Transverse colon (tissue), 4 donors: ENCODE data around the gene LRRC8D. TPM values are rescaled to one million over a fixed set of nuclear protein-coding genes. Genes with fewer than 3 reads are reported as not detected.

Experiments
- DNase-seq: peaks from one replicate; pipeline ENCODE4 v3.0.0-alpha.2; 2019
- H3K27ac ChIP-seq, 4 donors: fragments of 200-600 bp; sonication (generic); 2 replicates each; pipeline ENCODE4 v1.5.1; 2016 to 2018; ENCODE audit warnings: inconsistent platforms in 4 of 4
- H3K27me3 ChIP-seq: fragments of 200-600 bp; sonication (generic); 2 replicates; pipeline ENCODE4 v1.5.1; 2017; ENCODE audit warnings: inconsistent platforms
- H3K36me3 ChIP-seq, 4 donors: fragments of 200-600 bp; sonication (generic); 2 replicates each; pipeline ENCODE4 v1.5.1; 2017 to 2019; ENCODE audit warnings: inconsistent platforms in 4 of 4
- H3K4me1 ChIP-seq, 4 donors: fragments of 200-600 bp; sonication (generic); 2 replicates each; pipeline ENCODE4 v1.5.1; 2017 to 2020; ENCODE audit warnings: inconsistent platforms in 4 of 4
- H3K4me3 ChIP-seq, 4 donors: fragments of 200-600 bp; sonication (generic); 1 replicate in 1 of 4; 2 replicates in 3 of 4; pipeline versions ENCODE4 v1.5.1 to v1.6.1; 2017 to 2019; ENCODE audit warnings: inconsistent platforms in 4 of 4
- H3K9me3 ChIP-seq, 2 donors: fragments of 200-600 bp; sonication (generic); 2 replicates each; pipeline ENCODE4 v1.5.1; 2017 to 2019; ENCODE audit warnings: inconsistent platforms in 2 of 2
- EP300 ChIP-seq: sonication (generic); formaldehyde crosslinking; IDR thresholded peaks from one replicate; pipeline ENCODE4 v1.6.1; 2017; ENCODE audit warnings: antibody characterized with exemption, low read depth
- POLR2A ChIP-seq: fragments of 450-650 bp; IDR thresholded peaks from one replicate; pipeline ENCODE4 v1.6.1; 2016; ENCODE audit warnings: antibody characterized with exemption, mild to moderate bottlenecking, moderate library complexity
- POLR2AphosphoS5 ChIP-seq, 3 donors: sonication (generic); formaldehyde crosslinking; IDR thresholded peaks; one replicate each; pipeline ENCODE4 v1.6.1; 2016; ENCODE audit warnings: antibody characterized with exemption in 3 of 3
- WGBS, 2 donors: methylation state at CpG; one replicate each; pipeline ENCODE4 v1.1.5; 2018; ENCODE audit warnings: low coverage in 1 of 2; 5-methylcytosine and 5-hydroxymethylcytosine counted together
- in situ Hi-C, 4 donors: fragments of 200-750 bp; cut with MboI; loops; one replicate each; pipeline versions ENCODE4 v1.15.0 to v1.15.1; 2017; ENCODE audit warnings: low sequenced_read_pairs in 3 of 4, low pct_ligation_motif_present in 1 of 4, low pct_unique_long_range_greater_than_20kb in 1 of 4
- intact Hi-C: fragments of 100-400 bp; cut with DNase I; formaldehyde crosslinking; loops from one replicate; pipeline ENCODE4 v1.15.1; 2023; ENCODE audit warnings: low total_unique reads
- total RNA-seq, 4 donors: library from RNA; depleted of rRNA; stranded (reverse); fragments of >200 nt; gene quantifications; one replicate each; pipeline ENCODE4 v1.1.0, GENCODE V29; 2016
- TF ChIP-seq, protein P1 (sequence below), 5 experiments: fragments of 200-600 bp in 3 of 5; fragments of 450-650 bp in 2 of 5; sonication (generic) in 3 of 5; IDR thresholded peaks; 1 replicate in 2 of 5; 2 replicates in 3 of 5; pipeline ENCODE4 v1.5.1; 2016 to 2017; ENCODE audit warnings: antibody characterized with exemption in 5 of 5, inconsistent platforms in 3 of 5, mild to moderate bottlenecking in 2 of 5, moderate library complexity in 1 of 5

The LRRC8D gene
- total RNA-seq, 4 donors from 2014 or later, result 8.2 to 81.5 (median 52.4) TPM

DNA sequence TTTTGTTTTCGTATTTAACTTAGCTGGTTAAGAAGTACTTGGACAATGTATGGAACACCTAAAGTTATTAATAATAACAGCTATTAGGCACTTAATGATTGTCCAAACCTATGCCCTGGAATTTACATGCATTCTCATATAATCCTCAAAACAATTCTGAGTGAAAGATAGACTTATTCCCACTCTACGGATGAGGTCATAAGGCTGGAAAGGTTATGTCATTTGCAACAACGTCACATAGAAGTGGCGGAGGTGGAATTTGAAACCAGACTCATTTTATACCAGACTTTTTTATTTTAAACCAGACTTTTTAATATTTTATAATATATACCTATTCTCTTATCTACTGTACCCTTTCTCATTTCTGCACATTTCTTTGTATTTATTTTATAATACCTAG lies 8.4 kb downstream of the LRRC8D start:
- Histone ChIP-seq H3K27me3 (no peaks in the 10 kb centered on the region), H3K36me3 (peaks cover 0 to 4% (median 0%) of the 10 kb centered on the region in 4 donors), H3K4me1 (peaks cover 0 to 5% (median 0%) of the 10 kb centered on the region in 4 donors), H3K9me3 (no peaks in the 10 kb centered on the region), H3K4me3 (no peak overlapping the region), H3K27ac (no peak overlapping the region)
- in situ Hi-C loops (no loop called here), intact Hi-C loops (no loop called here)
- TF ChIP-seq, protein P1, sequence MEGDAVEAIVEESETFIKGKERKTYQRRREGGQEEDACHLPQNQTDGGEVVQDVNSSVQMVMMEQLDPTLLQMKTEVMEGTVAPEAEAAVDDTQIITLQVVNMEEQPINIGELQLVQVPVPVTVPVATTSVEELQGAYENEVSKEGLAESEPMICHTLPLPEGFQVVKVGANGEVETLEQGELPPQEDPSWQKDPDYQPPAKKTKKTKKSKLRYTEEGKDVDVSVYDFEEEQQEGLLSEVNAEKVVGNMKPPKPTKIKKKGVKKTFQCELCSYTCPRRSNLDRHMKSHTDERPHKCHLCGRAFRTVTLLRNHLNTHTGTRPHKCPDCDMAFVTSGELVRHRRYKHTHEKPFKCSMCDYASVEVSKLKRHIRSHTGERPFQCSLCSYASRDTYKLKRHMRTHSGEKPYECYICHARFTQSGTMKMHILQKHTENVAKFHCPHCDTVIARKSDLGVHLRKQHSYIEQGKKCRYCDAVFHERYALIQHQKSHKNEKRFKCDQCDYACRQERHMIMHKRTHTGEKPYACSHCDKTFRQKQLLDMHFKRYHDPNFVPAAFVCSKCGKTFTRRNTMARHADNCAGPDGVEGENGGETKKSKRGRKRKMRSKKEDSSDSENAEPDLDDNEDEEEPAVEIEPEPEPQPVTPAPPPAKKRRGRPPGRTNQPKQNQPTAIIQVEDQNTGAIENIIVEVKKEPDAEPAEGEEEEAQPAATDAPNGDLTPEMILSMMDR (IDR thresholded peaks at IDR 0.05), result no peak
- TF ChIP-seq POLR2AphosphoS5 (IDR thresholded peaks at IDR 0.05) (no peak), EP300 (no peak), POLR2A (no peak)
- 95 to 96% methylated on average over 4 of the region's 4 CpGs for WGBS, 2 donors
- DNase-seq, result no peak

DNA sequence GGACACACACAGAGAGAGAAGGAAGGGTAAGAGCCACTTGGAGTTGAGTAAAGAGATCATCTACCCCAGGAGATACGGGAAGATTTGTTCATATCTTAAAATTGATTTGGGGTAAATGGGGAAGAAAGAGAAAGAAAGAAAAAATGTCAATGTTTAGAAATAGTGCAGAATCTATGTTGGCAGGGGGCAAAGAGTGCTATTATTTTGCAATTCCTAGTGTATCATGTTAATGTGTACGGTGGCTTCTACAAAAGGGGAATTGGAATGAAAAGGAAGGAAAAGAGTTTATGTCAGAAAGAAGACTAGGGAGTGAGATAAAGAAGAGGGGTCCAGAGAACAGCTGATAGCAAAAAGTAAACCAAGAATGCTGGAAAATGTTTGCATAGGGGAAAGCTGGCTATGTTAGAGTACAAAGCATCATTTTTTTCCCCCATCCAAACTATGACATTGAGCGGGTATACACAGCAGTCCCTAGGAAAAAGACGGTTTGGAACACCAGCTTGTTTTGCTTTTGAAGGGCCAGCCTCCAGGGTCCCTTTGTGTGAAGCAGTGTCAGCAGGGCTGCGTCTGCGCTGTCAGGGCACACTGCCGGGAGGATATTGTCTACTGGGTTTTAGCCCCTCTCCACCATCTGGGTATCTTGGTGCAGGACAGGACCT lies 10.8 kb downstream of the LRRC8D start:
- Histone ChIP-seq H3K4me1 (peaks cover 0 to 17% (median 1%) of the 10 kb centered on the region in 4 donors), H3K4me3 (no peak overlapping the region), H3K36me3 (peaks cover 0 to 4% (median 0%) of the 10 kb centered on the region in 4 donors), H3K27ac (no peak overlapping the region), H3K27me3 (no peaks in the 10 kb centered on the region), H3K9me3 (no peaks in the 10 kb centered on the region)
- TF ChIP-seq, protein P1 (IDR thresholded peaks at IDR 0.05), result no peak
- TF ChIP-seq EP300, result no peak
- no peak for TF ChIP-seq POLR2AphosphoS5 (IDR thresholded peaks at IDR 0.05)
- no peak for TF ChIP-seq POLR2A
- in situ Hi-C loops, result no loop called here
- no peak for DNase-seq
- intact Hi-C loops, result no loop called here
- WGBS, 2 donors, result 71 to 85% methylated on average over 2 to 7 of the region's 7 CpGs

DNA sequence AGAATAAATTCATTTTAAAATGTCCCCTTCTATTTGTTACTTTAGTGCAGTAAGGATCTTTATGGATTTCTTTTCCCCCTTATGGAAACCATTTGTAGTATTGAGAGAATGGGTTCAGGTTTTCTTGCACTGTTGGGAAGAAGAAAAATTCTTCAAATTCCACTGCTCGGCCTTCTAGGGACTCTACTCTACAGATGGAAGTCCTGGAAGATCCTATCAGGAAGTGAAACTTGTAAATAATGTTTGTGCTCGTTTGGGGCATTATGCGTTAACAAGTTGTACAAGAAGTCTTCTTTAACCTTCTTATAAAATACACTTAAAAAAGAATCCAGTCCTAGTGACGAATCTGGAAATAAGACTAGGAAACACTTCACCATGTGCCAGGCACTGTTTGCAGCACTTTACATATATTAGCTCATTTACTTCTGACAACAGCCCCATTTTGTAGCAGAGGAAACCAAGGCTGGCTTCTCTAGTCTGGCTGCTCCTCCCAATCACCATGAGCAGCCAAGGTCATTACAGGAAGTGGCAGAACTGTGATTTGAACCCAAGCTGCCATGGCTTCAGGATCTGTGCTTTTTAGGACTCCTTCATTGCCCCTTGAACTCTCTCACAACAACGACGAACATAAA lies 11.8 kb downstream of the LRRC8D start:
- no peak for DNase-seq
- TF ChIP-seq POLR2AphosphoS5 (IDR thresholded peaks at IDR 0.05), result no peak
- TF ChIP-seq, protein P1 (IDR thresholded peaks at IDR 0.05), result no peak
- no peak for TF ChIP-seq EP300
- TF ChIP-seq POLR2A, result no peak
- Histone ChIP-seq H3K27me3 (no peaks in the 10 kb centered on the region), H3K4me1 (peaks cover 4 to 24% (median 9%) of the 10 kb centered on the region in 4 donors), H3K27ac (no peak overlapping the region), H3K9me3 (no peaks in the 10 kb centered on the region), H3K4me3 (no peak overlapping the region), H3K36me3 (no peaks in the 10 kb centered on the region)
- in situ Hi-C loops (no loop called here), intact Hi-C loops (no loop called here)
- 67 to 71% methylated on average over 6 of the region's 6 CpGs for WGBS, 2 donors

DNA sequence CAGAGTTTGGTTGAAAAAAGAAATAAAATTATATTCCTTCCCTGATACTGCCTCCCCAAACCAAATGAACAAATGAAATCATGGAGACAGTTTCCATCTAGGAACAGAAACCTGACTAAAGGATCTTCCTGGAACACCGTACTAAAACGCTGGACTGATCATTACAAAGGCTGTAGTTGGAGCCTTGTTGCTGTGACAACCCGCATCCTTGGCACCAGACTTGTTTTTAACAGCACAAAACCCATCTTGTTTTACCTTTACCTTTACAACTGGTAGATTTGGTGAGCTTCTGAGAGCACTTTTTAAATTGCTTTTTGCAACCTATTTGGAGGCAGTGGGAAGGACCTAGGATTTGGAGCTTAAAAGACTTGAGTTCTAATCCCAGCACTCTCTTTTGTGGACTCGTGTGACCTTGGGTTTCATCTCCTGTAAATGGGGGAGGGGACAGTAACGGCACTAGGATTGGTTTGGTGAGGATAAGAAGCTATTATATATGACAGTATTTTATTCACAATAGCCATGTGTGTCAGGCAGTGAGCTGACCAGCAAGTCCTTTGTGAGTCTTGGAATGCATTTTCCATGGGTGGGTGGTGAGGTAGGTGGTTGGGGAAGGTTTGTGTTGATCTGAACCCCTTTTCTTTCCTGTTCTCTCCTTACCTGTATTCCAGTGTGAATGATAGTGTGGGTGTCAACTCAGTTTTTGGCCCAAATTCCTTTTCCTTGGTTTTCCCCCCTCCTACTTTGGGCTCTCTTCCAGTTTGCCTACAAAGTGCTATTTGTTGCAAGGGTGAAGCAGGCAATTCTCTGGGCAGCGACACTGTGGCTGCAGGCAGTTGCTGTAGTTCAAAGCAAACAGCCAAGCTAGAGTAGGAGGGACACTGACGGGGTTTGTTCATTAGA lies 12.6 kb downstream of the LRRC8D start:
- intact Hi-C loops (no loop called here), in situ Hi-C loops (no loop called here)
- no peak overlapping the region for H3K27ac ChIP-seq
- peaks cover 4 to 24% (median 9%) of the 10 kb centered on the region in 4 donors for H3K4me1 ChIP-seq
- TF ChIP-seq, protein P1 (IDR thresholded peaks at IDR 0.05), result no peak
- TF ChIP-seq POLR2A (no peak), EP300 (no peak), POLR2AphosphoS5 (IDR thresholded peaks at IDR 0.05) (no peak)
- no peaks in the 10 kb centered on the region for H3K36me3 ChIP-seq
- H3K4me3 ChIP-seq, result no peak overlapping the region
- H3K27me3 ChIP-seq, result no peaks in the 10 kb centered on the region
- no peaks in the 10 kb centered on the region for H3K9me3 ChIP-seq
- no peak for DNase-seq
- WGBS, 2 donors, result 66 to 78% methylated on average over 6 to 7 of the region's 7 CpGs
